HG03378 (cell line): Measurements from ENCODE around the gene OLA1.

Source experiments
- ATAC-seq: cut with Tn5 transposase; IDR thresholded peaks from one replicate; pipeline ENCODE4 v1.9.1; 2021; ENCODE audit warnings: mild to moderate bottlenecking, moderate library complexity; ENCODE audit not compliant: unreplicated experiment

The OLA1 gene

DNA sequence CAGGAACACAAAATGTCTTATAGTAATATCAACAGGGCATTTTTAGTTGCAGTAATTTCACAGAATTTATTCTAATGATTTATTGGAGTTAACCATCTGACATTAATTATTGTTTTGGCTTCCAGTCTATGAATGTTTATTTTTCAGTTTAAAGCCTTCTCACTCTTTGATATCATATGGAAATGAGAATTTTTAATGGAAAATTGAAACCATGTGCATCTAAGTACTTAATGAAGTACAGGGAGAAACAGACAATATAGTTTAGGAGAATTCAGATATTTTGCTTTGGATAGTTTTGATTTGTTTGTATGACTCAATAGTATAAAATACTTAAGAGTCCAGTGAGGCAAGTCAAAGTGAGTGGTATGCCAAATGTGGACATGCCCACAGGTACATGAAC is 126.1 kb downstream of the OLA1 start:
- no peak for ATAC-seq

DNA sequence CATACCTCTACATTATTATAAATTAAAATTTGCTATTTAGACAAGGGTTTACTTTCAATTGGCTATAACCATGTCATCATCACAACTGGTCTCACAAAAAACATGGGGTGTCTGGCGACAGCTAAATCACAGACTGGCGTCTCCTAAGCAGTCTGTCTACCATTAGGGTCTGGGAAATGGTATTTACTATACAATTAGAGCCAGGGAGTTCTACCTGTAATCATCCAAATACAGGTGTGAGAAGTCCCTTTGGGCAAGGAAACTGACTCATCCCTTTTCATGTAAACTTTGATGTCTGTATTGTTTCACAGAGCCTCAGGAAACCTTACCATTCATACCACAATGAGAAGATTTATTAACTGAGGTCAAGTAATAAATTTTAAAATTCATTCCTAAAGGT is 126.7 kb downstream of the OLA1 start:
- ATAC-seq: no peak

DNA sequence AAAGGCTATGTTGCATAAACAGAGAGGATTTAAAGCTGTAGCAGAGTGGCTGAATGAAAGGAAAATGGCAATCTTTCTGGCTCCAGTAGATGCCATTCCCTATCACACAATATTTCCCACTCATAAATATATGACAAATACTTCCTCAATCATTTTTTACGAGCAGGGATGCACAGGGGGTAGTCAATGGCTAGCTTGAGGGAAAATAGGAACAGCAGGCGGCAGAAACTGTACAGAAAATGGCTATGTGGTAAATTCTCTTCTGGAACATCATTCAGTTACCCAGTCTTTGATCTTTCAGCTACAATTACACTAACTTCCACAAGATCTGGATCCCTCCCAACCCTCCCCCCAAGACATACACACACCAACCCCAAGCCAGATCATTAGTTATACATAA is 127.2 kb downstream of the OLA1 start:
- ATAC-seq: no peak

DNA sequence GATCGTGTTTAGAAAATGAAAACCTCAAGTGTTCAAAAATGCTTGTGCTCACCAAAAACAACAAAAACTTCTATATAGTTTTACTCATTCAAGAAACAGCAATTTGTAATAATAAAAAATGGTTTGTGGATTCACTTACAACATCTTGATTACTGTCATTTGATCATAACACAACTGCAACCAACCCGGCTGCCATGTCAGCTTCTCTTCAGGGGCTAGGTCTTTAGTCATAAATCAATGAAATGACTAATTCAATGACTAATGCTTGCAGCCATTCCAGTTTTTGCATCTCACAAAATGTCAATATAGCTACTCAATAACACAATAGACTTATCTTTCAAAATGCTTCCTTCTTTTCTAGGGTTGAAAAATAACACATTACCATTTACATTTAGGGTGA is 128.0 kb downstream of the OLA1 start:
- no peak for ATAC-seq

DNA sequence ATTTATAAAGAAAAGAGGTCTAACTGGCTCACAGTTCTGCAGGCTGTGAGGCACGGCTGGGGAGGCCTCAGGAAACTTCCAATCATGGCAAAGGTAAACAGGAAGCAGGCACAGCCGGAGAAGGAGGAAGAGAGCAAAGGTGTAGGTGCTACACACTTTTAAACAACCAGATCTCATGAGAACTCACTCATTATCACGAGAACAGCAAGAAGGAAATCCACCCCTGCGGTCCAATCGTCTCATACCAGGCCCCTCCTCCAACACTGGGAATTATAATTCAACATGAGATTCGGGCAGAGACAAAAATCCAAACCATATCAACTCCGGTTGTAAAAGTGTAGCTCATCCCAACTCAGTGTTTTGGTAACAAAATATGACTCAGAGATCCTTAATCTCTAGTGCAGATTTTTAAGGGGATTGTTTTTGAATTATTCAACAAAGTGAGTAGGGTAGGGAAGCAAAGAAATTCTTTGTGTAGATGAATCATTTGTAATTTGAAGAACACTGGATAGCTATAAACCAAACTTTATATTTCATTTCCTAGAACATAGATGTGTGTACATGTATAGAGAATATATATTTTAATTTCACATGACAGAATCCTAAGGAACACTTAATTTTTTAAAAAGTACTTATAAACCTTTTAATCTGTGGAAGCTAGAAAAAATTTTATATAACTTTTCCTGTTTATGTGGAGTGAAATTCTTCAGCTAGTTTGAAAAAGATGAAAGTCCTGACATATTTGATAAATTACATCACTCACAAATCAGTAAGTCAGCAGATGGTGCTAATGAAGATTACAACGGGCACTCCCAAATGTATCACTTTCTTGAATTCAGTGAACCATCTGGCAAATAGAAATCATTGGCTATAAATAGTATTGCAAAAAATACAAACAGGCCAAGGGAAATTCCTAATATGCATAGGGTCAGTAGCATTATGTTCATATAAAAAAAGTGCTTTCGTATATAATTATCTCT is 130.1 kb downstream of the OLA1 start:
- no peak for ATAC-seq

DNA sequence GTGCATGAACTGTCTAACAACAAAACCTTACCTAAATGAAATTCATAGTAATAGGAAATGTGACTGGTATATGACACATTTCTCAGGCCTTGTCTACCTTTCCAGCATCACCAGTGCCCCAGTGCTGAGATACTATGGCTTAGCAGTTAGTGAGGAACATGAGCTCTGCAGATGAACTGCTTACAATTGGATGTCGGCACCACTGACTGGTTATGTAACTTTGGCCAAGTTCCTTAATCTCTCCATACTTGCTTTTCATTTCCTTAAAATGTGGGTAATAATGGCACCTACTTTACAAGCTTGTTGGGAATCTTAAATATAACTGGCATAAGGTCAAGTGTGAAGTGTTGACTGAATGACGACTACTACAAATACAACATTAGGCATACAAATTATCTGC is 136.3 kb downstream of the OLA1 start:
- no peak for ATAC-seq

DNA sequence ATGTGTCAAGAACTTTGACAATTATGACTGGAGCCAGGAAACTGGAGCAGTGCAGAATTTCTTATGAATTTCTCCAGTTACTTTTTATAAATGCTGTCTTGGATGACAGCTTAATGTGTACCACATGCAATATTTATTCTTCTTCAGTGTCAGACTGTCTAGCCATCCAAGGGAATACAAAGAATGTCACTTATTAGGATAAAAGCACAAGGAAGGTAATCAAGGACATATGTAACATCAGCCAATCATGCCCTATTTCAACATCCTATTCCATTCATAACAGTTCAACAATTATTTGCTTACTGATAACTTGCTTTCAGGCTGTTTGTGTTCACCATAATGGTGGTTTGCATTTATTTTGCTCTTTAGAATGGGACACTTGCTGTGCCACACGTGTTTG is 139.8 kb downstream of the OLA1 start:
- no peak for ATAC-seq

DNA sequence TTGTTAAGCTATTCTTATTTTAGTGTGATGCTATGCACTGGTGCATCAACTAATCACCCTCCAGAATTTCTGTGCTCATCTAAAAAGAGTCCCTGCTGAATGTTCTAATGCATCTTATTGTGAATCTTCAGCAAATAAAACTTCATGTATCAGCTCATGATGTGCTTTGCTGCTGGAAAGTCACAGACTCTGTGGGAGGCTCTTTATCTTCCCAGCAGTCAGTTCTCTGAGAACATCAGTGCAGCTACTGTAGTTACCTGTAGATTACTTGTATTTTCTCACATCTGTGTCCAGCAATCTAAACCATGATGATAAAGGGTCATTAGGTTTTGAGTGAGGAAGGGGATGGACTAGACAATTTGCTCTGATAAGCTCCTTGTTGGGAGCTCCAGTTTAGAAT is 141.6 kb downstream of the OLA1 start:
- no peak for ATAC-seq

DNA sequence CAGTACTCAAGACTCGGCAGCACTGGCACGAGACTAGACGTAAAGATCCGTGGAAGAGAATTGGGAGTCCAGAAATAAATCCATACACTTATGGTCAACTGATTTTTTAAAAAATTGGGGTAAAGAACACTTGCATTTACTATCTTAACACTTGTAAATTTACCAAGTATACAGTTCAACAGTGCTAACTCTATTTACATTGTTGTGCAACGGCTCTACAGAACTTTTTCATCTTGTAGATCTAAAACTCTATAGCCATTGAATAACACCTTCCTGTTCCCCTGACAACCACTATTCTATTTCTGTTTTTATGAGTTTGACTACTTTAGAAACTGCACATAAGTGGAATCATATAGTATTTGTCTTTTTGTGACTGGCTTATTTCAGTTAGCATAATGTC is 153.8 kb downstream of the OLA1 start:
- no peak for ATAC-seq

DNA sequence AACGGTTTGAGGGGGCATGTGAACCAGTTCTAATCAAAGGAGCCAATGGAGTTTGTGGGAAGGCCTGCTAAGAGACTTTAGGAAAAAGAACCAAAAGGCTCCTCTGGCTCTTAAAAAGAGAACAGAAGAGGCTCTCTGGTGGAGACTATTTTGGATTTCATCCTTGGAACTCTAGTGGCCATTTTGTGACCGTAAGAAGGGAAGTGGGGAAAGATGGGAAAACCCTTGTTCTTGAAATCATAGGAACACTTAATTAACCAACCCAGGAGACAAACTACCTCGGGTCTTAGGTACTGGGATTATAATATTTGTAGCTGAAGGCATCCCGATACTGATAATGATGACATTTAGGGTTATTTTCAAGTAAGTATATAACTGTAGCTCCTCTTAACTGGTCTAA is 157.9 kb downstream of the OLA1 start:
- ATAC-seq: no peak

DNA sequence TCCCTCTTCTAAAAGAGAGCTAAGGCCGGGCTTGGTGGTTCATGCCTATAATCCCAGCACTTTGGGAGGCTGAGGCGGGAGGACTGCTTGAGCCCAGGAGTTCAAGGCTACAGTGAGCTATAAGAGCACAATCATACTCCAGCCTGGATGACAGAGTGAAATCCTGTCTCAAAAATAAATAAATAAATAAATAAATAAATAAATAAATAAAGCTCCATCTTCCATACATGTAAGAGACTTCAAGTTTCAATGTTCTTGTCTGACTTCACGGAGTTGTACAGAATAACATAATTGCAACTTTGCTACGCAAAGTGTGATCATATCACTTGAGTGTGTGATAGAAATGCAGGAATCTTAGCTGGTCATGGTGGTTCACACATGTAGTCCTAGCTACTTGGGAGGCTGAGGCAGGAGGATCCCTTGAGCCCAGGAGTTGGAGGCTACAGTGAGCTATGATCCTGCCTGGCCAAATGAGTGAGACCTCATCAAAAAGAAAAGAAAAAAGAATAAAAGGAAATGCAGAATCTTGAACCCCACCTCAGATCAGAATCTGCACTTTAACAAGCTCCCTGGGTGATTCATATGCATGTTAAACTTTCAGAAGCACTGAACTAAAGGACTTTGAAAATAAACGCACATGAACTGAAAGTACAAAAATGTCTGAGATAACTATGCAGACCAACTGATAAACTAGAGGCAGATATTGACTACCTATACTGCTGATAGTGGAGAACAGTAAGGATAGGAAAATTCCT is 159.4 kb downstream of the OLA1 start:
- ATAC-seq: no peak

DNA sequence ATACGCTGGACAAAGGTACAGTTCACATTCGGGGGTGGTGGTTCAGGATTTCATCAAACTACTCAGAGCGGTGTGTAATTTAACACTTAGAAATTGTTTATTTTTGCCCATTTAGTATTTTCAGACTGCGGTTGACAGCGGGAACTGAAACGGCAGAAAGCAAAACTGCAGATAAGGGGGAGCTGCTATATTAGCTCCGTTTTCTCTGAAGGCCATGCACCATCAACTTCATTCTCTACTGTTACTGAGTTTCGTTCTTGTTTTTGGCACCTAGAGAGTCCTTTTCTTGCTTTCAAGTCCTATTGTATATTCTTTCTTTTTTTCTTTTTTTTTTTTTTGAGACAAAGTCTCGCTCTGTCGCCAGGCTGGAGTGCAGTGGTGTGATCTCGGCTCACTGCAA is 161.6 kb downstream of the OLA1 start:
- no peak for ATAC-seq

DNA sequence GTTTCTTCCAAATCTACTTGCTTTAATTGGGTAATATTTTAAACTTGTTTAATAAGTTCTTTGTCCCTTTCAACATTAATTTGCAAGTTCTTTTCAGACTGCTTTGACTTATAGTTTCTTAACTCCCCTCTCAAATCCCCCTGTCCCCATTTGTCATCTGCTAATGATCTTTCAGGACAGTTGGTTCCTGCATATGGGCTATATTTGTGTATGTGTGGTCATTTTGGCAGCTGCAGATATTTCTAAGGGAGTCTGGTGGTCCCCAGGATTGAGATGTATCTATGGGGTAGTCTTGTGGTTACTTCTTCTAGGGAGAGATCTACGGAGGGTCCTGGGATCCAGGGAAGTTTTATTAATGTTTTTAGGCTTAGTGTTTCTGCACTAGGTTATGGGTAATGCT is 162.6 kb downstream of the OLA1 start:
- no peak for ATAC-seq

DNA sequence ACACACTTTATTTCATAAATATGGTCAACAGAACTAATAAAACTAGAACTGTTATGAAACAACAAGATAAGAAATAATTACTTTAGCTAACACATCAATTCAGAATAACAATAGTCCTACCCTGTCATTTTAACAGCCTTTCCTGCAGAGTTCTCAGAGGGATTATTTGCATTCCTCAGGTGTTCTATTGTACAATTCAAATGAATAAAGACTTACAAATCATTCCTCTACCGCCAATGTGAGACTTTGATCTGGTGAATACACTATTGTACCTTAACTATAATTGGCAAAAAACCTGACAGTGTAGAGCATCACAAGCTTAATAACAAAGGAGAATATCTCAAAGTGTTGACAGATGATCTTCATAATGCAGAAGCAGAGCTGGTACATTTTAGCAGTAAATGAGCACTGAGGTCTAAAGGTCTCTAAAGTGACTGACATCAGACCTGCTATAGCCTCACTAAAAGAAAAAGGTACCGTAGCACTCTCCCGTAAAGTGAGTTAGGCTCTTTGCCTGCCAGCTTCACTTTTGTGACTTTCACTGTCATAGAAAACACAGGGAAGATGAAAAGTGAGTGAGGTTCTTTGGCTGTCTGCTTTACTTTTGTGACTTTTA is 164.4 kb downstream of the OLA1 start:
- no peak for ATAC-seq

DNA sequence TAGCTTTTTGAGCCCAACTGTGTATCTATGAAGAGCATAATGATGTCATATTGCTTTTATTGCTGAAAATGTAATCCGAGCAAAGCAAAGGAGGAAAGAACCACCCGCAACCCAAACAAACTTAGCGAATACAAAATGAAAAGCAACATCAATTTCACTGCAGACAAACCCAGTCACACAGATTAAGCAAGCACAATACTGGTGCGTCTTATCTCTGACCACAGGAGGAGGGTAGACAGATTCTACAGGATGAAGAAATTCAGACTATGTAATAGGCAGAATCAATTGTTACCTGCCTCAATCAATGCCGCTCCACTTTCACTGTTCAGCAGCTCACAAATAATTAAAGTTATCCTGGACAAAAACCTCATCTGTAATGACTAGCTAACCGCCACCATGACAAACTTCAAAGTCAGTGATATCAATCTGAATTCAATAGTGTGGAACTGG is 167.6 kb downstream of the OLA1 start:
- ATAC-seq: no peak

DNA sequence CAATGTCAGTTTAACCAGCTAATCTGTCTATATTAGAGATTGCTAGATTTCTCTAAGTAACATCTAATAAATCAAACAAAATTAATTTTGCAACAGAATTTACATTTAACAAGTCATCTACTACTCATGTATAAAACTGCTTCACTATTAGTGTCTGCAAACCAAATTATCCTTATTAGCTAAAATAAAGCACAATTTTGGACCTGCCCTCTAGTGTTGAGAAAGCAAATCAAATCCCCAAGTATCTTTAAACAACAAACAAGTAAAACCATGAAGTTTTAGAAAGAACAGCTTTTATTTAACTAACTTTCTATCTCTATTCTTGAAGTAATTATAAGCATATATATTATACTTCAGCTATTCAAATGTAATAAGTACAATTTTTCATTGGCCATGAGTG is 170.1 kb downstream of the OLA1 start:
- no peak for ATAC-seq

DNA sequence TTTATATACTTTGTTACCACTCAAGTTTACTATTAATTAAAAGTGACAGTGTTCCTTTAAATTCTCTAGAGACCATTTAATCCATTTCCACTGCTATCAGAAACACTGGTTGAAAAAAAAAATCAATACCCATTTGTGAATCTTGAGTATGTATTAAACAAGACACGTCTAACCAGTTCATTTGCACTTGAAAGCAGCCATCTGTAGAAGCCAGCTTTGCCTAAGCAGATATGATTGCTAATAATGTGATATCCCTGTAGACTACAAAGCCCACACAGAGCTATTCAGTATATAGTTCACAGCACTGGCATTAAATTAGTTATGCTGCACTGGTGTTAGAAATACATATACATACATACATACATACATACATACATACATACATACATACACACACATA is 171.4 kb downstream of the OLA1 start:
- no peak for ATAC-seq

DNA sequence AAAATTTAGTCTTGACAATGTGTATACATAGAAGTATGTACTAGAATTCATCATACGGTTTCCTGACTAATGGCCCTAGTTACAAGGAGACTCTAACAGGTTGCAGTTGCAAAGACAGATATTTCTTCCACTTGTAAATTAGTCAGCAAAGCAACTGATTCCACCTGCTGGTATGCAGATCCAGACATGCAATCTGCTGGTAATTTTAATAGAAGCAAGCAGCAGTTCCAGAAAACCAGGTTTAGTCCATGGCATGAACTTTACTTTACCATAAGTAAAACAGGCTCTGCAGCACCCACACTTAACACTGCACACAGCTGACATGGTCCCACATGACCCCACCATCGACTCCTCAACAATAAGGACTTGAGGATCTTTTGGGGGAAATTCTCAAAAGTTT is 172.3 kb downstream of the OLA1 start:
- ATAC-seq: no peak

DNA sequence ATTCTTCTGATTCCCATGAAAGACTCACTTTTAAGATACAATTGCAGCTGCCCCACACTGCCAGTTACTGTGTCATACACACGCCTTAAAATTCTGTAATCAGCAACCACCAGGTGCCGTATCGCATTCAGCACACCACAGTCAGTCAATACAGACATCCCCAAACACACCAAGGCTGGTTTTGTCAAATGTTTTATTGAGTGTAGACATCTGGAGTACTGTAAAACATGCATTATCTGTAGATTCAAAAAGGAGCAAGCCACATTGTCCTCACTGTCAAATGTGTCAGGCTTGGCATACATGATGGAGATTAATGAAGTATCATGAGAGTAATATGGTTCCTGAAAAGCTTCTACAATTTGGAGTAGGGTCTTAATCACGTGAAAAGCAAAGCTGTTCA is 173.5 kb downstream of the OLA1 start:
- ATAC-seq: no peak

DNA sequence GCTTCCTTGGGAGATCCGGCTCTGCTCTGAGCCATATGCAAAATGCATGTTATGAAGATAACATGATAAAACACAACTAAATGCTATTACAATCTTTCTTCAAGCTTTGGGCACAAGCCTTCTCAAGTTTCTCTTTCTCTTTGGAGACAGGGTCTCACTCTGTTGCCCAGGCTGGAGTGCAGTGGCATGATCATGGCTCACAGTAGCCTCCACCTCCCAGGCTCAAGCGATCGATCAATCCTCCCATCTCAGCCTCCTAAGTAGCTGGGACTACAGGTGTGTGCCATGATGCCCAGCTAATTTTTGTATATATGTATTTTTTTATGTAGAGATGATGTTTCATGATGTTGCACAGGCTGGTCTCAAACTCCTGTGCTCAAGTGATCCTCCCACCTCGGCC is 175.5 kb downstream of the OLA1 start:
- no peak for ATAC-seq

DNA sequence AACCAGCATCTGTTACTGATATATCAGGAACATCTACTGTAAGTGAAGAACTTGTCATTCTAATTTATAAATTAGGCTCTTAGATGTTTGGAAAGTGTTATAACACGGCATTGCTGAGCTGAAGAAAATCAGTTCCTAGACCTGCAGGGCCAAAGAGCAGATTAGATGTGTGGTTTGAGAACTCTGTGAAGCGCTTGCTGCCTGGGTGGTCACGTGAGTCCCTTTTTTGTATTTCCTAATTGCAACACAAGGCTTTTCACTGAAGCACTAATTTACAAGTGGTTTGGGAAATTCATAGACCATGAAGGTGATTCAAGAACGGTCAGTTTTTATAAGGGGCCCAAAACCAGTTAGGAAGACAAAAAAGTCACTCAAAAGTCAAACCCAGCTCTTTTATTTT is 176.3 kb downstream of the OLA1 start:
- no peak for ATAC-seq

DNA sequence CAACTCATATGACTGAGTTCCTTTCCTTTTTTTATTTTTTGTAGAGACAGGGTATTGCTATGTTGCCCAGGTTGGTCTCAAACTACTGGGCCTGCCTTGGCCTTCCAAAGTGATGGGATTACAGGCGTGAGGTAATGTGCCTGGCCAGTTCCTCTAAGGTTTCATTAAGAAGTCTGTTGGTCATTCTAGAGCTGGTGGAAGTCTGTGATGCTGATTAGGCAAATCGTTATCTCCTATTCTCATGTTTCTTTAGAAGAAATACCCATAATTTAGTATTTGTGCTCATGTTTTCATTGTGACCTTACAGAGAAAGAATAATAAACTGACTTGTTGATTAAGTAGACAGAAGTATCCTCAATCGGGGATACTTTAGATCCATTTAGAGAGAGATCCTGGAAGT is 177.0 kb downstream of the OLA1 start:
- no peak for ATAC-seq
